ENCODE data around the gene MORC4.

GRCh38 chrX:106912864-106913263 lies 87.1 kb downstream of the MORC4 start:
- no peak for TF ChIP-seq CTCF (IDR thresholded peaks at IDR 0.05)
- TF ChIP-seq POLR2AphosphoS5 (IDR thresholded peaks at IDR 0.05): no peak
- TF ChIP-seq POLR2A (IDR thresholded peaks at IDR 0.05; ENCODE audit: low read depth): no peak
- no peak for TF ChIP-seq EP300 (IDR thresholded peaks at IDR 0.05)
